Measurements from ENCODE around the gene OPTC. TPM values are rescaled to one million over a fixed set of nuclear protein-coding genes. Genes with fewer than 3 reads are reported as not detected.

The OPTC gene
- total and polyA plus RNA-seq, 2 donors (not counting 1 experiment from before 2014, with no cell fraction given): not detected

DNA sequence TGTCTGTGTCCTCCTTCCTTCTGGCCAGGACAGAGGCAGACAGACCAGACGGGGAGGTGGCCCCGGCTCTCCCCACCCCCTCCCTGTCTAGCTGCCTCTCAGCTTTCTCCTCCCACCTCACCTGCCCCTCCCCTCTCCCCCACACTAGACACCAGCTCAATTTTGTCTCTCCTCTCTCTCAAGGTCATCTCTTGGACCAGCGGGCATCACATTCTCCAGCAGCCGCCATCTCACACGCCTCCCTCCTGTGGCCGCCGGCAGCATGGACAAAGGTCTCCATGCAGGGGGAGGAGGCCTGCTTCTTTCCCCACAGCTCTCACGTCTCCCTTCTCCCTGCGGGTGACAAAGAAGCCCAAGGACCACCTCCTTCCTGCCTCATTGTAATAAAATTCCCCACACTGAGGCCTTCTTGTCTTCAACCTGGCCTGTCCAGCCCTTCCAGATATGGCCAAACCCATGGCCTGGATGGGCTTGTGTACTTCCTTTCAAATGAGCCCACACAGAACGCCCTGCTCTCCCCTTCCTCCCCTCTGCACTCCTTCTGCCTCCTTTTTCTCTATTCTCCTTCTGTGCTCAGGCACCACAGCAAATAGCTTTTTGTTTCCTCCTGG lies 14.6 kb downstream of the OPTC start:
- Mint-ChIP-seq H3K4me3 (no peak overlapping the region), H3K27ac (no peak overlapping the region), H3K9me3 (ENCODE audit: insufficient read depth) (no peaks in the 10 kb centered on the region), H3K4me1 (peaks cover 12% of the 10 kb centered on the region), H3K27me3 (peaks cover 8% of the 10 kb centered on the region)
- WGBS (ENCODE audit: insufficient coverage): 93% methylated on average over 10 of the region's 10 CpGs
- ChIA-PET CTCF (interaction anchor here (0.6 to 10.8 kb wide), 5 partner anchors 18 to 268 kb away, joined by 3 to 267 read pairs (median 3); no protein-coding TSS in a partner anchor), POLR2A (interaction anchor here (0.5 kb wide), 1 partner anchor 196 kb away, joined by 4 read pairs; no protein-coding TSS in a partner anchor)
- no peaks in the 10 kb centered on the region for H3K9me3 ChIP-seq (ENCODE audit: control extremely low read depth in 1 of 3, control insufficient read depth in 2 of 3, insufficient read depth in 1 of 3, low read length in 2 of 3)
- no peak overlapping the region for H3K27ac ChIP-seq (ENCODE audit: low read length in 2 of 2)
- H4K20me1 ChIP-seq (ENCODE audit: control insufficient read depth, insufficient read depth, low read length, poor library complexity, severe bottlenecking): no peaks in the 10 kb centered on the region
- DNase-seq (no peak), ATAC-seq (ENCODE audit: low read depth) (no peak)
- H3K79me2 ChIP-seq (ENCODE audit: control insufficient read depth, insufficient read depth, low read length): no peaks in the 10 kb centered on the region
- peaks cover 0 to 8% of the 10 kb centered on the region in 2 donors for H3K4me1 ChIP-seq (ENCODE audit: control insufficient read depth in 2 of 2, insufficient read depth in 2 of 2, low read length in 2 of 2)
- H3K9ac ChIP-seq (ENCODE audit: low read length): no peak overlapping the region
- H3K4me3 ChIP-seq (ENCODE audit: control extremely low read depth in 1 of 5, extremely low read depth in 1 of 5, insufficient read depth in 1 of 5, low read depth in 2 of 5, low read length in 4 of 5): no peak overlapping the region
- peaks cover 0 to 4% (median 0%) of the 10 kb centered on the region in 4 experiments for H3K27me3 ChIP-seq (replicated peaks in 1 of 4; ENCODE audit: control extremely low read depth in 1 of 4, control insufficient read depth in 3 of 4, insufficient read depth in 4 of 4, low read length in 3 of 4)
- intact Hi-C loops (cut with micrococcal nuclease): loop anchor here (10.0 kb wide), 1 partner anchor 856 kb away; no protein-coding TSS in a partner anchor
- no peak overlapping the region for H3K4me2 ChIP-seq (replicated peaks; ENCODE audit: low read depth, low read length, poor library complexity, severe bottlenecking)
- H2AFZ ChIP-seq (ENCODE audit: insufficient read depth, low read depth, low read length, poor library complexity, severe bottlenecking): no peak overlapping the region
- H3K36me3 ChIP-seq (replicated peaks in 1 of 2; ENCODE audit: control extremely low read depth in 1 of 2, control insufficient read depth in 1 of 2, extremely low read depth in 1 of 2, insufficient read depth in 2 of 2, low read length in 1 of 2): no peaks in the 10 kb centered on the region
- TF ChIP-seq EZH2 (IDR thresholded peaks at IDR 0.05; ENCODE audit: borderline replicate concordance, insufficient read depth, low read depth, low read length, poor library complexity, severe bottlenecking): no peak

- peaks cover 0 to 9% of the 10 kb centered on the region in 2 donors for H3K4me1 ChIP-seq (ENCODE audit: control insufficient read depth in 2 of 2, insufficient read depth in 2 of 2, low read length in 2 of 2)
- Mint-ChIP-seq H3K4me3 (no peak overlapping the region), H3K4me1 (peaks cover 12% of the 10 kb centered on the region), H3K27ac (no peak overlapping the region), H3K27me3 (peaks cover 5% of the 10 kb centered on the region), H3K9me3 (ENCODE audit: insufficient read depth) (no peaks in the 10 kb centered on the region)
- intact Hi-C loops (cut with micrococcal nuclease): loop anchor here (10.0 kb wide), 1 partner anchor 856 kb away; no protein-coding TSS in a partner anchor
- no peaks in the 10 kb centered on the region for H3K79me2 ChIP-seq (ENCODE audit: control insufficient read depth, insufficient read depth, low read length)
- DNase-seq (no peak), ATAC-seq (ENCODE audit: low read depth) (no peak)
- H3K4me2 ChIP-seq (replicated peaks; ENCODE audit: low read depth, low read length, poor library complexity, severe bottlenecking): no peak overlapping the region
- no peak overlapping the region for H2AFZ ChIP-seq (ENCODE audit: insufficient read depth, low read depth, low read length, poor library complexity, severe bottlenecking)
- no CpG with 5 or more reads among the region's 1 CpG for WGBS (ENCODE audit: insufficient coverage)
- no peaks in the 10 kb centered on the region for H3K9me3 ChIP-seq (ENCODE audit: control extremely low read depth in 1 of 3, control insufficient read depth in 2 of 3, insufficient read depth in 1 of 3, low read length in 2 of 3)
- ChIA-PET CTCF (interaction anchor here (10.8 kb wide), 1 partner anchor 192 kb away, joined by 267 read pairs; no protein-coding TSS in a partner anchor), POLR2A (no interaction called here)
- TF ChIP-seq EZH2 (IDR thresholded peaks at IDR 0.05; ENCODE audit: borderline replicate concordance, insufficient read depth, low read depth, low read length, poor library complexity, severe bottlenecking) (no peak), CTCF (IDR thresholded peaks at IDR 0.05) (no peak)
- H3K27ac ChIP-seq (ENCODE audit: low read length in 2 of 2): no peak overlapping the region
- H3K36me3 ChIP-seq (replicated peaks in 1 of 2; ENCODE audit: control extremely low read depth in 1 of 2, control insufficient read depth in 1 of 2, extremely low read depth in 1 of 2, insufficient read depth in 2 of 2, low read length in 1 of 2): no peaks in the 10 kb centered on the region
- H3K9ac ChIP-seq (ENCODE audit: low read length): no peak overlapping the region
- H4K20me1 ChIP-seq (ENCODE audit: control insufficient read depth, insufficient read depth, low read length, poor library complexity, severe bottlenecking): no peaks in the 10 kb centered on the region
- no peak overlapping the region for H3K4me3 ChIP-seq (ENCODE audit: control extremely low read depth in 1 of 5, extremely low read depth in 1 of 5, insufficient read depth in 1 of 5, low read depth in 2 of 5, low read length in 4 of 5)
- H3K27me3 ChIP-seq (replicated peaks in 1 of 4; ENCODE audit: control extremely low read depth in 1 of 4, control insufficient read depth in 3 of 4, insufficient read depth in 4 of 4, low read length in 3 of 4): peaks cover 0 to 3% (median 0%) of the 10 kb centered on the region in 4 experiments
Observed at GRCh38 chr1:203509135-203509534, 15.2 kb downstream of the OPTC start.

Measured in B cell (primary cell).